Activated T-cell treated with anti-CD3 and anti-CD28 coated beads, Interleukin-2, amount 50 U/mL, for 4 hours (primary cell): ENCODE data around the gene CRYBG1. TPM values are rescaled to one million over a fixed set of nuclear protein-coding genes. Genes with fewer than 3 reads are reported as not detected.

Source experiments
- ATAC-seq, 2 donors: fragments of 200-7000 bp; cut with Tn5 transposase; one replicate each; pipeline ENCODE4 v1.10.0; 2021
- DNase-seq: peaks from one replicate; pipeline ENCODE4 v3.0.0-alpha.2; 2020
- H3K27me3 Mint-ChIP-seq: one replicate; pipeline ENCODE4 v1.8.0; 2021; ENCODE audit warnings: low read depth, mixed read lengths
- H3K36me3 Mint-ChIP-seq: one replicate; pipeline ENCODE4 v1.8.0; 2022; ENCODE audit warnings: mixed read lengths; ENCODE audit not compliant: insufficient read depth
- H3K4me1 Mint-ChIP-seq: one replicate; pipeline ENCODE4 v1.8.0; 2021; ENCODE audit warnings: low read depth, mixed read lengths
- H3K4me3 Mint-ChIP-seq: one replicate; pipeline ENCODE4 v1.8.0; 2021; ENCODE audit warnings: mild to moderate bottlenecking, moderate library complexity, mixed read lengths
- H3K9me3 Mint-ChIP-seq: one replicate; pipeline ENCODE4 v1.8.0; 2021; ENCODE audit warnings: mixed read lengths
- total RNA-seq, 3 donors: library from RNA; stranded (reverse); gene quantifications; one replicate each; pipeline ENCODE4 v1.2.1, GENCODE V29; 2021

CRYBG1 gene
- total RNA-seq, 3 donors from 2014 or later: 8.5 to 28.6 (median 20.1) TPM

DNA sequence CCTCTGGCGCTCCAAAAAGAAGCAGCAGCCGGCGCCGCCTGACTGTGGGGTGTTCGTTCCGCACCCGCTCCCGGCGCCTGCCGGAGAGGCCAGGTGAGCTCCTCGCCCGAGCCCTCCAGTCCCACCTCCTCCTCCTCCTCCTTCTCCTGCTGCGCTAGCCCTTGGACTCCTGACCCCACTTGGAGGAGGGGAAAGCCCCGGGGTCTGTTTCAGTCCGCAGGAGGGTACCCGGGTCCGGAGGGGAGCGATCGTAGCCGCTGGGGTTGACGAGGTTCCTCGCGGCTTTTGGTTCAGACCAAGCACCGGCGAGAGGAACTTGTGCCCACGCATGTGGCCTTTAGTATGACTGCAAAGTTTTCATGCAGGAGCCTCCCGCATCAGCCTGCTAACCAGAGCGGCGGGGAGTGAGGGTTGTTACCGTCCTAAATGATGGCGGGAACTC lies 493 bp downstream of the CRYBG1 start:
- Mint-ChIP-seq H3K9me3 (no peaks in the 10 kb centered on the region), H3K4me1 (peaks cover 12% of the 10 kb centered on the region), H3K4me3 (peak overlapping the region; percentile 78), H3K36me3 (no peaks in the 10 kb centered on the region), H3K27me3 (peaks cover 36% of the 10 kb centered on the region)
- peak; percentile 46 to 47 for ATAC-seq
- DNase-seq: peak; percentile 20

DNA sequence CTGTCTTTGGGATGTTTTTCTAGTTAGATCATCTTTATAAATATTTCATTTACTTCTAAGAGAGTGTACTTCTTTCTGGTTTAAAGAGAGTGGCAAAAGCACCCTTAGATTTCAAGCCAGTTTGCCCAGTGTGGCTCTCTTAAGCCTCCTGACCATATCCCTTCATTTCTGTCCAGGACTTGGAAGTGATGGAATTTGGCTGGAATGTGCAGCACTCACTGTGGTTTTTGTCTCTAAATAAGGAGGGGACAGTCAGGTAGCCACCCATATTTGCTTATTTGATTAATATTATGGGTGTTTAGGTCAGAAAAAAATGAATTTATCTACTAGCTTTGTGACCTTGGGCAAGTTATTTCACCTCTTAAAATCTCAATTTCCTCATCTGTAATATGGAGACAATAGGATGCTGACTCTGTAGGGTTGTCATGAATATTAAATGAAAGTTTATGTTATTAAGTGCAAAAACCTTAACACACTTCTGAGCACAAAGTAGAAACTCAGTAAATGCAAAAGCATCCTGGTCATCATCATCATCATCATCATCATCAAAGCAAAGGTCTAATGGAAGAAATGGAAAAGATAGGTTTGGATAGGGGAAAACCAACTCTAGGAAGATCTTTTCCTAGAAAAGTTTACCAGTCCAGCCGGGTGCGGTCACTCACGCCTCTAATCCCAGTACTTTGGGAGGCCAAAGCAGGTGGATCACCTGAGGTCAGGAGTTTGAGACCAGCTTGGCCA lies 3.1 kb downstream of the CRYBG1 start:
- no peak for DNase-seq
- Mint-ChIP-seq H3K27me3 (peaks cover 14% of the 10 kb centered on the region), H3K9me3 (no peaks in the 10 kb centered on the region), H3K4me3 (no peak overlapping the region), H3K36me3 (no peaks in the 10 kb centered on the region), H3K4me1 (peaks cover 12% of the 10 kb centered on the region)
- no peak for ATAC-seq

DNA sequence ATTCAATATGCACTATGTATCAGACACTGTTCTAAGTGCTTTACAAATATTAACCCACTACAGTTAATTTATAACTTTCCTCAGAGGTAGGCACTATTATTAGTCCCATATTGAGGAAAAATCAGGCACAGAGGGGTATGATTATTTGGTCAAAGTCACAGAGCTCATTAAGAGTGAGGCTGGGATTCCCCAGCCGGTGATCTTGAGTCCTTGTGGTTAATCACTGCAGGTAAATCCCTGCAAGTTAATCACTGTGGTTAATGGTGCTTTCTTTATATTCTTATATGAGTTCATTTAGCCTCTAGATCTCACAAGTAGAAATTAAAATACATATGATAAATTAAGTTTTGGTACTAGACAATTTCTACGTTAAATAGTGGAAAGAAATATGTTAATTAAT lies 9.2 kb downstream of the CRYBG1 start:
- no peak for ATAC-seq

GRCh38 chr6:106370639-106371038 lies 10.1 kb downstream of the CRYBG1 start:
- H3K36me3 Mint-ChIP-seq: no peaks in the 10 kb centered on the region
- no peak overlapping the region for H3K4me3 Mint-ChIP-seq
- H3K4me1 Mint-ChIP-seq: peaks cover 2% of the 10 kb centered on the region
- peaks cover 3% of the 10 kb centered on the region for H3K27me3 Mint-ChIP-seq
- DNase-seq (no peak), ATAC-seq (no peak)
- no peaks in the 10 kb centered on the region for H3K9me3 Mint-ChIP-seq

More for the DNA sequence above, 9.2 kb downstream of the CRYBG1 start:
- Mint-ChIP-seq H3K27me3 (peaks cover 3% of the 10 kb centered on the region), H3K4me1 (peaks cover 2% of the 10 kb centered on the region), H3K36me3 (no peaks in the 10 kb centered on the region), H3K9me3 (no peaks in the 10 kb centered on the region), H3K4me3 (no peak overlapping the region)
- DNase-seq: no peak

DNA sequence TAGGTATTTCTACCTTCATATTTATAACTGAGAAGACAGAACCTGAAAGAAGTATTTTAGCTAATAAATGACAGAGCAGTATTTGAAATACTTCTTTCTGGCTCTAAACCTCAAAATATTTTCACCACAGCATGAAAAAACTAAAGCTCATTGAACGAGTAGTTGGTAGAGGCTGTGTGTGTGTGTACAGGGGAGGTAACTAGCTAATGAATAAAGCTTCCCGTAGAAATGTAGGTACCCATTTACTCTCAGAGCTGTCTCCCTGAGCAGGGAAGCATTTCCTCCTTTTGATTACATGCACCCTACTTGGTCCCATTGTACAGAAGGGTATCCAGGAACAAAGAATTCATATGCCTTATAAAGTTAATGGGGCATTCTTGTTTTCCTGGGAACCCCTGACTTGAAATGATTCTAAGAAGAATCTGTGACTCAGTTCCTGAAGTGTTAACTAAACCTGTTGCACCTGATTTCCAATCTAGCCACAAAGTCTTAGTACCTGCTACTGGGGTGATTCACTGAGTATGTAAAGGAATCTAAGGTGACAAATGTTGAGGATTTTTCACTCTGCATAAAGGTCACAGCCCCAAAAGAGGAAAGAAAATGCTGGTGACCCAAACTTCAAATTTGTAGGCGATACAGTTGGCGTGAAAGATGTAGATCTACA lies 12.5 kb downstream of the CRYBG1 start:
- Mint-ChIP-seq H3K9me3 (no peaks in the 10 kb centered on the region), H3K36me3 (no peaks in the 10 kb centered on the region), H3K4me3 (no peak overlapping the region), H3K4me1 (peaks cover 2% of the 10 kb centered on the region), H3K27me3 (peaks cover 3% of the 10 kb centered on the region)
- ATAC-seq (peak; percentile 65 to 69), DNase-seq (no peak)

DNA sequence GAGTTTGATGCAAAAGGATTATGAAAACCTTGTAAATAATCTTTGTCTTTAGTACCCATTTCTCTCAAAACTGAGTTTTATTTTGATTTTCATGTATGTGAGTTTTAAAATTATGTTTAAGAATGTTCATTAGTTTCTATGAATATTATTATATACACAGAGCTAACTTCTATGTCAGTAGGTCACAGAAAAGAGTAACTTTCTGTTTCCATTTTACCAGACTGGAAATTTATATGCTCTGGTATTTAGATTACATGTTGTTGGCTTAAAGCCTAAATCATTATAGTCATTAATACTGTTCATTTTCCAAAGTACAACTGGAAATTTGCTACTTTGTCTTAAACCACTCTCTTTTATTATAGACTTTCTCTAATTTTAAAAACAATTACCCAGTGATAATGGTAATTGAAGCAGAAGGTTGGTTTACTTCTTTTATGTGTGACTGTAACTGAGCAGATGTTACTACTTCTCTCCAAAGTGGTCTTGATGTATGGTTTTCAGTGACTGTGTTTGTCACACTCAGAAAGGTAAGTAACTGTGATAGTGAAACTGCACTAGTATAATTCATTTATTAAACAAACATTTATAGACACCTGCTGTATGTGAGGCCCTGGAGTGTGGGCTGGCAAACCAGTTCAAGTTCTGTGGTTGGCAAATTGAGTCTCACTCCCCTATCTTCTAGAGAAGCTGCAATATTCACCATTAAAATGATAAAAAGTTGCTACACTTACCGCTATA lies 13.2 kb downstream of the CRYBG1 start:
- Mint-ChIP-seq H3K27me3 (peaks cover 7% of the 10 kb centered on the region), H3K36me3 (no peaks in the 10 kb centered on the region), H3K4me3 (no peak overlapping the region), H3K9me3 (no peaks in the 10 kb centered on the region), H3K4me1 (peaks cover 2% of the 10 kb centered on the region)
- ATAC-seq: peak; percentile 23 to 56
- no peak for DNase-seq

GRCh38 chr6:106377061-106377540 lies 16.6 kb downstream of the CRYBG1 start:
- Mint-ChIP-seq H3K9me3 (no peaks in the 10 kb centered on the region), H3K4me1 (peaks cover 3% of the 10 kb centered on the region), H3K36me3 (no peaks in the 10 kb centered on the region), H3K27me3 (peaks cover 7% of the 10 kb centered on the region), H3K4me3 (no peak overlapping the region)
- DNase-seq (no peak), ATAC-seq (no peak)

- ATAC-seq: no peak
- H3K9me3 Mint-ChIP-seq: no peaks in the 10 kb centered on the region
- H3K4me1 Mint-ChIP-seq: peaks cover 2% of the 10 kb centered on the region
- no peak overlapping the region for H3K4me3 Mint-ChIP-seq
- no peak for DNase-seq
- peaks cover 7% of the 10 kb centered on the region for H3K27me3 Mint-ChIP-seq
- no peaks in the 10 kb centered on the region for H3K36me3 Mint-ChIP-seq
Observed at GRCh38 chr6:106379951-106380350, 19.4 kb downstream of the CRYBG1 start.

DNA sequence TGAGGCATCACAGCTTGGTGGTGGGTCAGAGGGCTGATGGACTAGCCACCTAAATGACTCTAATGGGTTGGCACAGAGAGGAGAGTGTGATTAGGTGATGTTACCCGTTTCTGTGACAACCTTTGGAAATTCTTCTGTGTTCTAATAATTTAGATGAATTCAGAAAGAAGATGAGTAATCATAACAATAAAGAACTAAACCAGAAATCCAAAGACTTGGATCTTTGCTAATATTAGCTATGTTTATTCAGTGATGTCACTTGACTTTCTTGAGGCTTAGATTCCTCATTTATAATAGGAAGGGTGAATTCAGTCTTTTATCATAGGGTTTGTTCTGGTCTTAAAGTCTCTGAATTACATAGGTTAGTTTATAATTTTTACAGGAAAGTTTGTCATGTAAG lies 19.9 kb downstream of the CRYBG1 start:
- Mint-ChIP-seq H3K9me3 (no peaks in the 10 kb centered on the region), H3K4me3 (no peak overlapping the region), H3K4me1 (peaks cover 2% of the 10 kb centered on the region), H3K27me3 (peaks cover 7% of the 10 kb centered on the region), H3K36me3 (no peaks in the 10 kb centered on the region)
- DNase-seq (no peak), ATAC-seq (no peak)

DNA sequence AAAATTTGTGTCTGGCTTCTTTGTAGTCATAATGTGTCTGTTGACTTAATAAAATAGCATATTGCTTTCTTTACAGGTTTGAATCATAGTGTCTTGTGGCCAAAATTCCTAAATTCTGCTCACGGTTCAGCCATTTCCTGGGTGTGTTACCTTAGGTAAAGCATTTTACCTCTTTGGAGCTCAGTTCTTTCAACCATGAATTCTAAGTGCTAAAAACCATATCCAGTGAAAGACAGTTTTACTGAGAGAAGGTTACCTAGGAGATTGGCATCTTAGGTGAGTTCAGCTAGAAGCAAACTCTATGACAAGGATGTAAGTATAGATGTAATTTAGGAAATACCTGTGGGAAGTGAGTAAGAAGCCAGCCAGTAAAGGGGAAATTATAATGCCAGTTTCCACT lies 20.7 kb downstream of the CRYBG1 start:
- ATAC-seq (no peak), DNase-seq (no peak)
- no peaks in the 10 kb centered on the region for H3K36me3 Mint-ChIP-seq
- no peaks in the 10 kb centered on the region for H3K9me3 Mint-ChIP-seq
- peaks cover 2% of the 10 kb centered on the region for H3K4me1 Mint-ChIP-seq
- no peak overlapping the region for H3K4me3 Mint-ChIP-seq
- H3K27me3 Mint-ChIP-seq: peaks cover 6% of the 10 kb centered on the region

DNA sequence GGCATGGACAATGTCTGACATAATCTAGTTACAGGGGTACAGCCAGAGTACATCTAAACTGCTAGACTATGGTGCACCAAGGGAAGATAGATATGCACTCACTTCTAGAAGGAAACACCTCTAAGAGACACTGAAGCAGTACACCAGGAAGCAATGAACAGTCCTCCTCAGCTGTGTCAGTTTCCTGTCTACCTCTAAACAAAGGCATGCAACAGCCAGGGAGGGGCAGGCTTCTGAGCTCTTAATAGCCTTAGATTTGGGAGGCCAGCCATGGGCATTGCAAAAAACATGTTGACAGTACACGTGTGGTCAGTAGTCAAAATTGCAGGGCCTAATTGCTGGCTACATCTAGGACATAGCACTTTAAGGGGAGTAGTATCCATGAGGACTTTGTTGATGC lies 21.4 kb downstream of the CRYBG1 start:
- no peak for DNase-seq
- no peak overlapping the region for H3K4me3 Mint-ChIP-seq
- peaks cover 2% of the 10 kb centered on the region for H3K4me1 Mint-ChIP-seq
- H3K36me3 Mint-ChIP-seq: no peaks in the 10 kb centered on the region
- H3K9me3 Mint-ChIP-seq: no peaks in the 10 kb centered on the region
- peaks cover 4% of the 10 kb centered on the region for H3K27me3 Mint-ChIP-seq
- no peak for ATAC-seq

DNA sequence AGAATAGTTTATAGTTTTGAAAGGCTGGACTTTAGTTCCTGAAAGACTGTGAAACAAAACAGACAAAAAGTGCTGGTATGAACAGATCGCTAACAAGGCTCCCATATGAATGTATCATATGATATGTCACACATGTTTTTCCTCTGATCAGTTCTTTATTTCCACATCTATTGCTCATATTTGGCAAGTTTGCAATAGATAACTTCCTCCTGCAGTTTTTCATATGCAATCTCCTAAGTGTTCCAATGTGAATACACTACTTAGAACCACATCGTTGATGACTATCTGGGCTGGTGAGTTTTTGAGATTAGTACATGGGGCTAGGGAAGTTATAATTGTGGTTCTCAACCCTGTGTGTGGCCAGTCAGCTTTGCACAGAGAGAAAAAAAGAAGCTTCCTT lies 23.1 kb downstream of the CRYBG1 start:
- Mint-ChIP-seq H3K4me3 (no peak overlapping the region), H3K4me1 (peaks cover 2% of the 10 kb centered on the region), H3K36me3 (no peaks in the 10 kb centered on the region), H3K27me3 (no peaks in the 10 kb centered on the region), H3K9me3 (no peaks in the 10 kb centered on the region)
- ATAC-seq (no peak), DNase-seq (no peak)

GRCh38 chr6:106385530-106385929 lies 25.0 kb downstream of the CRYBG1 start:
- DNase-seq (no peak), ATAC-seq (no peak)
- H3K36me3 Mint-ChIP-seq: no peaks in the 10 kb centered on the region
- H3K4me3 Mint-ChIP-seq: no peak overlapping the region
- peaks cover 1% of the 10 kb centered on the region for H3K27me3 Mint-ChIP-seq
- H3K4me1 Mint-ChIP-seq: peaks cover 2% of the 10 kb centered on the region
- H3K9me3 Mint-ChIP-seq: no peaks in the 10 kb centered on the region

DNA sequence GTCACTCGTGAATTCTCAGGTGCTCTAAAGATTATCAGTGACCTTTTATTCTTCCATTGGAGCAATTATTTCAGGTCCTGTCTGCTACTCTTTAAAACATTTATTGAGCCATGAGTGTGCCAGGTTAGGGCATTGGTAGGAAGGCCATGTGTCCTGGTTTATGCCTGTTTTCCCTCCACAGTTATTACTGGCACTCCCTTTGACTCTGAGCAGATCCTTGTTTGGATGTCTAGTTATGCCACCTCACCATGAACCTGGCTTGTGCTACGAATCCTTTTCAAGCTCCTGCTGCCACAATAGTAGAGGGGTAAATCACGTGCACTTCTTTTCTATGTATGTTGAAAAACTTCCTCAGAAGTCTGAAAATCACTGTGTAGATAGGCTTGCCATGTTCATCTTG lies 27.4 kb downstream of the CRYBG1 start:
- H3K4me1 Mint-ChIP-seq: no peaks in the 10 kb centered on the region
- no peak overlapping the region for H3K4me3 Mint-ChIP-seq
- H3K9me3 Mint-ChIP-seq: no peaks in the 10 kb centered on the region
- DNase-seq (no peak), ATAC-seq (no peak)
- no peaks in the 10 kb centered on the region for H3K36me3 Mint-ChIP-seq
- peaks cover 10% of the 10 kb centered on the region for H3K27me3 Mint-ChIP-seq
